ENCODE results near the gene UXS1. TPM values are rescaled to one million over a fixed set of nuclear protein-coding genes. Genes with fewer than 3 reads are reported as not detected.

UXS1 gene
- total and polyA plus RNA-seq, 2 of the 8 experiments (the other 6 are each of a cell fraction or from before 2014, with no cell fraction given) = 44.5 to 63.4 TPM

GRCh38 chr2:106175086-106175850, 18.8 kb downstream of the UXS1 start:
- Histone ChIP-seq H4K5ac (ENCODE audit: insufficient read length, low read depth, low read length) (no peak overlapping the region), H4K91ac (replicated peaks; ENCODE audit: insufficient read length, low read length) (no peak overlapping the region), H2AFZ (ENCODE audit: low read length) (no peak overlapping the region), H3K79me1 (ENCODE audit: low read depth, low read length) (peaks cover 21% of the 10 kb centered on the region), H3K4ac (replicated peaks; ENCODE audit: insufficient read length, low read depth, low read length) (no peak overlapping the region), H2BK5ac (ENCODE audit: low read depth, low read length) (no peak overlapping the region), H3K9ac (replicated peaks in 1 of 4; ENCODE audit: extremely low read depth in 1 of 4, low read depth in 3 of 4, low read length in 3 of 4) (no peak overlapping the region), H3K56ac (replicated peaks; ENCODE audit: insufficient read length, low read depth, low read length) (no peak overlapping the region), H3K79me2 (ENCODE audit: control insufficient read depth in 1 of 2, insufficient read depth in 2 of 2, low read length in 2 of 2) (peaks cover 11 to 94% of the 10 kb centered on the region in 2 experiments), H3K23ac (ENCODE audit: insufficient read length) (no peak overlapping the region), H4K20me1 (replicated peaks in 1 of 2; ENCODE audit: control insufficient read depth in 1 of 2, insufficient read depth in 2 of 2, low read length in 2 of 2) (peaks cover 1 to 16% of the 10 kb centered on the region in 2 experiments), H3K4me1 (replicated peaks in 1 of 4; ENCODE audit: control insufficient read depth in 3 of 4, insufficient read depth in 4 of 4, low read length in 3 of 4) (peaks cover 0 to 6% (median 2%) of the 10 kb centered on the region in 4 experiments; a peak in 3 of 7 replicates), H3K4me2 (ENCODE audit: insufficient read depth in 1 of 2, low read depth in 2 of 2, low read length in 2 of 2) (no peak overlapping the region), H3K9me3 (ENCODE audit: insufficient read depth in 2 of 2, low read depth in 1 of 2, low read length in 1 of 2) (no peaks in the 10 kb centered on the region), H3K27ac (ENCODE audit: low read depth, low read length) (no peak overlapping the region), H2BK15ac (ENCODE audit: low read length) (no peak overlapping the region), H3K18ac (ENCODE audit: extremely low read depth, low read length) (no peak overlapping the region), H2BK12ac (ENCODE audit: low read depth, low read length) (no peak overlapping the region), H3K27me3 (replicated peaks in 1 of 4; ENCODE audit: control insufficient read depth in 3 of 4, extremely low read depth in 1 of 4, insufficient read depth in 3 of 4, low read length in 3 of 4) (no peaks in the 10 kb centered on the region), H4K8ac (ENCODE audit: extremely low read depth, insufficient read depth, low read length) (no peak overlapping the region), H2AK5ac (ENCODE audit: low read depth, low read length) (no peak overlapping the region), H3K23me2 (ENCODE audit: low read depth, low read length) (no peaks in the 10 kb centered on the region), H2BK20ac (ENCODE audit: low read length) (no peak overlapping the region), H3K14ac (ENCODE audit: insufficient read length) (no peak overlapping the region), H2BK120ac (replicated peaks; ENCODE audit: low read depth, low read length) (no peak overlapping the region), H3K36me3 (ENCODE audit: control insufficient read depth in 2 of 4, insufficient read depth in 4 of 4, low read length in 3 of 4) (no peaks in the 10 kb centered on the region), H3K4me3 (ENCODE audit: extremely low read depth in 1 of 4, insufficient read depth in 2 of 4, low read depth in 3 of 4, low read length in 4 of 4) (no peak overlapping the region)
- FAIRE-seq = no peak
- ChIA-PET CTCF (ENCODE audit: partially characterized antibody) (interaction anchor here (1.1 to 1.4 kb wide), 2 partner anchors 9 to 16 kb away, joined by 3 to 4 read pairs; no protein-coding TSS in a partner anchor), POLR2A (ENCODE audit: partially characterized antibody) (no interaction called here)
- DNase-seq (ENCODE audit: low read depth in 1 of 2, low spot score in 2 of 2) = no peak
- WGBS, 2 experiments (ENCODE audit: extremely low coverage in 1 of 2, insufficient coverage in 1 of 2, insufficient read length in 1 of 2, insufficient replicate concordance in 2 of 2, low coverage in 1 of 2, low lambda C conversion rate in 2 of 2, missing lambda C conversion rate in 1 of 2) = 87% methylated on average over 7 of the region's 7 CpGs; no CpG with 5 or more reads in 1 of the 2 experiments
- no peak for TF ChIP-seq CBX5 (IDR thresholded peaks at IDR 0.05; ENCODE audit: low read depth, low read length)

Measured in H1 (cell line).